Choroid plexus epithelial cell (primary cell): ENCODE measurements around the gene ZSWIM9.

Experiments
- DNase-seq: peaks from one replicate; pipeline ENCODE4 v3.0.0-alpha.2; 2010; ENCODE audit warnings: low read depth
- H3K4me3 ChIP-seq: 2 replicates; pipeline ENCODE4 v1.5.1; 2011; ENCODE audit warnings: low read depth, mild to moderate bottlenecking, control low read depth, low read length, moderate library complexity
- TF ChIP-seq, protein P1 (sequence below): conservative IDR thresholded peaks from 2 replicates; pipeline ENCODE4 v1.5.1; 2011; ENCODE audit warnings: low read depth, mild to moderate bottlenecking, control low read depth, inconsistent platforms, low read length, moderate library complexity

ZSWIM9 gene

GRCh38 chr19:48186015-48186414 lies 15.5 kb downstream of the ZSWIM9 start:
- no peak overlapping the region for H3K4me3 ChIP-seq
- TF ChIP-seq, protein P1, sequence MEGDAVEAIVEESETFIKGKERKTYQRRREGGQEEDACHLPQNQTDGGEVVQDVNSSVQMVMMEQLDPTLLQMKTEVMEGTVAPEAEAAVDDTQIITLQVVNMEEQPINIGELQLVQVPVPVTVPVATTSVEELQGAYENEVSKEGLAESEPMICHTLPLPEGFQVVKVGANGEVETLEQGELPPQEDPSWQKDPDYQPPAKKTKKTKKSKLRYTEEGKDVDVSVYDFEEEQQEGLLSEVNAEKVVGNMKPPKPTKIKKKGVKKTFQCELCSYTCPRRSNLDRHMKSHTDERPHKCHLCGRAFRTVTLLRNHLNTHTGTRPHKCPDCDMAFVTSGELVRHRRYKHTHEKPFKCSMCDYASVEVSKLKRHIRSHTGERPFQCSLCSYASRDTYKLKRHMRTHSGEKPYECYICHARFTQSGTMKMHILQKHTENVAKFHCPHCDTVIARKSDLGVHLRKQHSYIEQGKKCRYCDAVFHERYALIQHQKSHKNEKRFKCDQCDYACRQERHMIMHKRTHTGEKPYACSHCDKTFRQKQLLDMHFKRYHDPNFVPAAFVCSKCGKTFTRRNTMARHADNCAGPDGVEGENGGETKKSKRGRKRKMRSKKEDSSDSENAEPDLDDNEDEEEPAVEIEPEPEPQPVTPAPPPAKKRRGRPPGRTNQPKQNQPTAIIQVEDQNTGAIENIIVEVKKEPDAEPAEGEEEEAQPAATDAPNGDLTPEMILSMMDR = no peak
- DNase-seq = no peak

DNA sequence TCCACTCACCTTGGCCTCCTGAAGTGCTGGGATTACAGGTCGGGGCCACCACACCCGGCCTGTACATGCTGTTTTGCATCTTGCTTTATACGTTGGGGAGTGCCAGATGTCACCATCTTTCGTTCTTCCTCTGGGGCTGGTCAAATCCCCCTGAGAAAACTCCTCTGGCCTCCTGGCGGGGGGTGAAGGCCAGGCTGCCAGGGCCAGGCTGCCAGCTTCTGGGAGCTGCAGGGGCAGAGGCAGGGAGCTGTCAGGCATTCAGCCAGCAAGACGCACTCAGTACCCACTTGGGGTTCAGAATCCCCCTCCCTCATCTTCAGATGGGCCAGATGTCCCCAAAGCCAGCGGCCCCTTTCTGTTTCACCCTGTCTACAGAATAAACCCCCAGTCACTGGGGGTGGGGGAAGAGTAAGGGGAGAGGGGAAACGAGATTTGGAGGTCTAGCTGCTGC lies 16.1 kb downstream of the ZSWIM9 start:
- DNase-seq = no peak
- TF ChIP-seq, protein P1 = no peak
- H3K4me3 ChIP-seq = no peak overlapping the region

- TF ChIP-seq, protein P1 = peak; percentile 46
- no peak overlapping the region for H3K4me3 ChIP-seq
- peak; percentile 82 for DNase-seq
Measured at GRCh38 chr19:48190288-48190884, 19.9 kb downstream of the ZSWIM9 start.

DNA sequence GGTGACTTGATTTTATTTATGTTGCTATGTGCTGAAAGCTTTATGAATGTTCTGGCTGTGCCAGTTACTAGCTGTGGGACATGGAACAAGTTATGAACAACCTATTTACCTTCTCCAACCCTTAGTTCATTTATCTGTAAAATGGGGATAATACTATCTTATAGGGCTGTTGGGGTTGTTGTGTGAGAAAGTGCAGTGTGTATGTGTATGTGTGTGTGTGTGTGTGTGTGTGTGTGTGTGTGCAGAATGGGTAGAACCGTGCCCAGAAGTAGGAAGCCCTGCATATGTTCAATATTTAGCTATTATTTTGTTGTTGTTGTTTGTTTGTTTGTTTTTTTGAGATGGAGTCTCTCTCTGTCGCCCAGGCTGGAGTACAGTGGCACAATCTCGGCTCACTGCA lies 20.4 kb downstream of the ZSWIM9 start:
- no peak for DNase-seq
- H3K4me3 ChIP-seq = no peak overlapping the region
- TF ChIP-seq, protein P1 = no peak

GRCh38 chr19:48192750-48193149 lies 22.3 kb downstream of the ZSWIM9 start:
- DNase-seq = no peak
- TF ChIP-seq, protein P1 = no peak
- H3K4me3 ChIP-seq = no peak overlapping the region

DNA sequence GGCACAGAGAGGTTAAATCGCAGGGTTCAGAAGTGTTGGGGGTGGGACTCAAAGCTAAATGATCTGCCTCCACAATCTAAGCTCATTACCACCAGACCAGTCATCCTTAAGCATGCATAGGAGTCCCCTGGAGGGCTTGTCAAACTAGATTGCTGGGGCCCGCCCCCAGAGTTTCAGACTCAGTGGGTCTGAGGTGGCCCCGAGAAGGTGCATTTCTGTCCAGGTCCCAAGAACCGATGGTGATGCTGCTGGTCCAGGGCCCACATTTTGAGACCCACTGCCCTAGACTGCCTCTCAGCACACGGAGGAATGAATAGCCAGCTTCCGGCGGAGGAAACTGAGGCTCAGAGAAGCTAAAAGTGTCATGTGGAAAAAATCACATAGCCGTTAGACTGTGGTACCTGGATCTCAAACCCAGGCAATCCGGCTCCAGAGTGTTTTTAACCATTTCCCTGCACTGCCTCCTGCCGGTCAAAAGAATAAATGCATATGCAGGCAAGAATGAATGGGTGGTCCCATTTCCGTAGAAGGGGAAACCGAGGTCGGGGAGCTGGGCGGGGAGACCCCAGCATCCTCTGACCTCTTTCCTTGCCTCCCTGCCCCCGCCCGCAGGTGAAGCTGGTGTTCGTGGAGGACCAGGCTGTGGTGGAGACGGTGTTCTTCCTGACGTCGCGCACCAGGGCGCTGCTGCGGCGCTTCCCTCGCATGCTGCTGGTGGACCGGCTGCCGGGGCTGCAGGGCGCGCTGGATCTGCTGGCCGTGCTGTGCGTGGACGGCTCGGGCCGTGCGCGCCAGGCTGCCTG lies 23.8 kb downstream of the ZSWIM9 start:
- TF ChIP-seq, protein P1 = peak; percentile 71
- H3K4me3 ChIP-seq = no peak overlapping the region
- peak; percentile 33 for DNase-seq
